KBM-7 (cell line): ENCODE data around the gene DNTTIP2.

Source experiments
- DNase-seq: peaks from one replicate; pipeline ENCODE4 v3.0.0-alpha.2; 2015
- in situ Hi-C: fragments of 300-500 bp; cut with MboI; formaldehyde crosslinking; loops from 2 replicates; pipeline ENCODE4 v1.14.3; 2020; ENCODE audit warnings: low sequenced_read_pairs, low pct_unique_long_range_greater_than_20kb, mixed read lengths

The DNTTIP2 gene

DNA sequence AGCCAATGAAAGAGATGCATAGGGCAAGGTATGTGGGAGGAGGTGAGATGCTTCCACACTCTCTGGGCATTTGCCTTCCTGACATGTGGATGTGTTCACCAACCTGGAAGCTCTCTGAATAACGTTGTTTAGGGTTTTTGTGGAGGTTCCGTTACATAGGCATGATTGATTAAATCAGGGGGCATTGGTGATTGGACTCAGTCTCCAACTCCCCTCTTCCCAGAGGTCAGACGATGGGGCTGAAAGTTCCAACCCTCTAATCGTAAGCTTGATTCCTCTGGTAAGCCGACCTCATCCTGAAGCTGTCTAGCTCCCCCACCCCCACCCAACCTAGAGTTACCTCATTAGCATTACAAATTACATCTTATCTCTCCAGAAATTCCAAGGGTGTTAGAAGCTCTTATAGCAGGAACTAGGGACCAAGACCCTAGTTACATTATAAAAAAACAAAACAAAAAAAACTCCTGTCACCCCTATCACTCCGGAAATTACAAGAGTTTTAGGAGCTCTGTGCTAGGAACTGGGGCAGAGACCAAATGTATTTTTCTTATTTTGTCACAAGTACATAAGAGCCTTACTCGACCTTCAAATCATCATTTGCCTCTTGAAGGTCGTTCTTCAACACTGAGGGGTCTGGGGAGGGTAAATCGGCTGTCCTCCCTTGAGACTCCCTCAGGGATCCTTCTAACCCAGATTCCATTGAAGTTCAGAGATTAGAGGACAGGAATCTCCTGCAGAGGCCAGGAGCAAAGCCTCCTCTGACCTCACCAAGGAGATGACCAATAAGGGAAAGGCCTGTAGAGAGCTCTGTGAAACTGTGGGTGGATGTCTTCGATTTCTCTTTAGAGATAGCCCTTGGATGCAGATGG is 58.2 kb downstream of the DNTTIP2 start:
- DNase-seq, result no peak
- in situ Hi-C loops, result loop anchor here (25.0 kb wide), 1 partner anchor 183 kb away; no protein-coding TSS in a partner anchor

DNA sequence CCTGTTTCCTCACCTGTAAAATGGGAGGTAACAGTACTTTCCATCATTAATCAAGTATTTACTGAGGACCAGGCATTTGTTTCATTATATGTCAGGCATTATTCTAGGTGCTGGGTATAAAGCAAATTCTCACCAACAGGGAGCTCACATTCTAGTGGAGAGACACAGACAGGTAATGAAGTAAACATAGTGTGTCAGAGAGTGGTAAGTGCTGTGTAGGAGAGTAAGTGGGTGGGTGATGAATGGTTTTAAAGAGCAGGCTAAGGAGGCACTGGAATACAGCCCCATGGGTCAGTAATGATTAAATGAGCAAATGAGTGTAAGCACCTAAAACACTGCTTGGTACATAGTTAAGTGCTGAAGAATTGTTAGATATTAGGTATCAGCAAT is 60.4 kb downstream of the DNTTIP2 start:
- DNase-seq, result no peak
- in situ Hi-C loops, result loop anchor here (25.0 kb wide), 1 partner anchor 181 kb away; no protein-coding TSS in a partner anchor

DNA sequence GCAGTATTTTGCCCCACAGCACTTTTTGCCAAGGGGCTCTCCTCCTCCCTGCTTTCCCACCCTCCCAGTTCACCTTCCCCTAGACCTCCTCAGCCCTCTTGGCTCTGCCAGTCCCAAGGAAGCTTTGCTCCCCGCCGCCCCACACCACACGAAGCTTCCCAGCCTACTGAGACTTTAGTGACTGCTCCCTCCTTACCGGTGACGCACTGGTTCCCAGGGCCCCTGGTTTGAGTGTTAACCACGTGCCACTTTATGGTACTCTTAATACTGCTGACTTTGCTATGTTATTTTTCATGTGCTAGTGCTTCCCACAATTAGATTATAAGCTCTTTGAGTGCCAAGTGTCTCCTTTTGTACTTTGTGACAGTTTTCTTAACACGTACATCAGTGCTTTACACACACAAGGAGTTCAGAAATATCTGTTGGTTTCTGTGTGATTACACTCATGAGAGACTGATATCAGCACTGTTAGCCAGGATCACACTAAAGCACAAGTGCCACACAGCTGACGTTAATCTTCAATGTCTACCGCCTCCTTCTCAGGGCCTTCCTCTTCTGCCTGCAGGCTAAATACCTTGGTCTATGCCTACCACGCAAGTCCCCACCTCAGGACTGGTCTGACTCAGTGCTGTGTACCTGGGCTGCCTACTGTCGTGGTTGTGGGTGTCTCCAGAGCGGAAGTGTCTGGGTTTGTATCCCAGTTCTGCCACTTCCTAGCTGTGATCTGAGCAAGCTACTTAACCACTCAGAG is 61.0 kb downstream of the DNTTIP2 start:
- in situ Hi-C loops, result loop anchor here (25.0 kb wide), 1 partner anchor 181 kb away; no protein-coding TSS in a partner anchor
- peak; percentile 35 for DNase-seq

DNA sequence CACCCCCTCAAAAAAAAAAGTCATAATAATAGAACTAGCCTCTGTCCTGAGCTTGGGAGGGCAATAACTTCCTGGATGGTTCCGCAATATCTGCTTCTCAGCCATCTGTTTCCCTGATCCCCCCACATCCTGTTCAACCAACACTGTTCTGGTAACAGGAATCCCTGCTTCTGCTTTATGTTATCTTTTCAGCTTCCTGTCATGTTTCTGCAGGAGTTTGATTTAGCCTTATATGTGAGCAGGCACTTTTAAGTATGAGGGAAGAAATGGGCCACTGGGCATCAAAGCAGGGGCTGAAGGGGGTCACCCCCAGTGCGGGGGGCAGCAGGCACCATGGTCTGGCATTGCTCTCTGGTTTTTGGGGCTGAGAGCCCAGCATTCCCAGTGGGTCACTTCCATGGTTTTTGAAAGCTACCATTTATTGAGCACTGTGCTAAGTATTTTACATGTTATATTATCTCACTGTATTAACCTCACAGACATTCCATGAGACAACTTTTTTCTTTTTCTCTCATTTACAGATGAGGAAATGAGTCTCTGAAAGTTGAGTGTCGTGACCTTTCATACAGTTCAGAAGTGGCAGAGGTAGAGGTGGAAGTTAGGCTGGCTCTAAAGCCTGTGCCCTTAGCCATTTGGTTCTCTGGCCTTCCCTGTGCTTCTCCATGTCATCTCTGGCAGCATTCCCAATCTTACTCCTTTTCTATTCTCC is 61.9 kb downstream of the DNTTIP2 start:
- peak; percentile 96 for DNase-seq
- in situ Hi-C loops, result loop anchor here (25.0 kb wide), 1 partner anchor 180 kb away; no protein-coding TSS in a partner anchor
